PC-3 (cell line): ENCODE data around the gene MT3. TPM values are rescaled to one million over a fixed set of nuclear protein-coding genes. Genes with fewer than 3 reads are reported as not detected.
A peak's percentile ranks its signal among the peaks of the same experiment; 100 is the strongest.

Source experiments
- ATAC-seq: fragments of 200-7000 bp; cut with Tn5 transposase; 2 replicates; pipeline ENCODE4 v1.9.1; 2020; ENCODE audit warnings: mild to moderate bottlenecking, moderate library complexity
- Bru-seq: library from RNA; stranded (reverse); fragments of 400-500 nt; gene quantifications from one replicate; lab custom pipeline; 2021; lab: Mats Ljungman, UMichigan
- BruChase-seq, 2 experiments: library from RNA; stranded (reverse); fragments of 400-500 nt; gene quantifications; one replicate each; lab custom pipeline; 2021; lab: Mats Ljungman, UMichigan
- BruUV-seq: library from RNA; stranded (reverse); fragments of 400-500 nt; replicated peaks from 2 replicates; lab custom pipeline; 2021; lab: Mats Ljungman, UMichigan
- CTCF ChIA-PET: fragments of 300-600 bp; sonication (Branson Sonifier 250); formaldehyde crosslinking; loops from one replicate; lab custom pipeline; 2022; ENCODE audit warnings: antibody characterized with exemption; lab: Charles Lee
- POLR2A ChIA-PET: fragments of 300-600 bp; sonication (Branson Sonifier 250); formaldehyde crosslinking; loops from one replicate; lab custom pipeline; 2022; ENCODE audit warnings: antibody characterized with exemption; ENCODE audit not compliant: unreplicated experiment; lab: Charles Lee
- DNase-seq: peaks from one replicate; pipeline ENCODE4 v3.0.0-alpha.2; 2015
- H2AFZ ChIP-seq: fragments of 300-600 bp; sonication (generic); 2 replicates; pipeline ENCODE4 v1.6.0; 2016; ENCODE audit warnings: antibody characterized with exemption, low read length
- H3F3A ChIP-seq: fragments of 300-600 bp; sonication (generic); one replicate; pipeline ENCODE4 v1.6.0; 2017; ENCODE audit warnings: antibody characterized with exemption, low read length, control low read depth, mild to moderate bottlenecking; ENCODE audit not compliant: unreplicated experiment
- H3K27ac ChIP-seq: fragments of 300-600 bp; sonication (generic); 2 replicates; pipeline ENCODE4 v1.5.1; 2016; ENCODE audit warnings: mild to moderate bottlenecking, low read length
- H3K27me3 ChIP-seq: fragments of 300-600 bp; sonication (generic); 2 replicates; pipeline ENCODE4 v1.6.1; 2016; ENCODE audit warnings: low read length, mixed read lengths
- H3K36me3 ChIP-seq: fragments of 300-600 bp; sonication (generic); 2 replicates; pipeline ENCODE4 v1.6.1; 2016; ENCODE audit warnings: low read depth, mixed run types, low read length, mixed read lengths
- H3K4me1 ChIP-seq: fragments of 300-600 bp; sonication (generic); 2 replicates; pipeline ENCODE4 v1.5.1; 2016; ENCODE audit warnings: low read length; ENCODE audit not compliant: insufficient read depth
- H3K4me2 ChIP-seq: fragments of 300-600 bp; sonication (generic); 2 replicates; pipeline ENCODE4 v1.6.0; 2016; ENCODE audit warnings: low read length
- H3K4me3 ChIP-seq: fragments of 300-600 bp; sonication (generic); 2 replicates; pipeline ENCODE4 v1.5.1; 2016; ENCODE audit warnings: mild to moderate bottlenecking, low read length, mixed read lengths
- H3K79me2 ChIP-seq: fragments of 300-600 bp; sonication (generic); 2 replicates; pipeline ENCODE4 v1.6.1; 2017; ENCODE audit warnings: low read length, mixed read lengths
- H3K9ac ChIP-seq: fragments of 300-600 bp; sonication (generic); 2 replicates; pipeline ENCODE4 v1.6.0; 2016; ENCODE audit warnings: mild to moderate bottlenecking, low read length
- H3K9me2 ChIP-seq: fragments of 300-600 bp; sonication (generic); replicated peaks from 2 replicates; pipeline ENCODE4 v1.6.1; 2016; ENCODE audit warnings: mixed run types, low read length, mixed read lengths
- H3K9me3 ChIP-seq: fragments of 300-600 bp; sonication (generic); 2 replicates; pipeline ENCODE4 v1.6.1; 2016; ENCODE audit warnings: low read length, mixed read lengths
- H4K20me1 ChIP-seq: fragments of 300-600 bp; sonication (generic); 2 replicates; pipeline ENCODE4 v1.6.1; 2016; ENCODE audit warnings: low read length, mixed read lengths
- EZH2 ChIP-seq: fragments of 300-600 bp; sonication (generic); IDR thresholded peaks from one replicate; pipeline ENCODE4 v1.6.1; 2017; ENCODE audit warnings: antibody characterized with exemption, mild to moderate bottlenecking, low read length; ENCODE audit not compliant: unreplicated experiment
- EZH2phosphoT487 ChIP-seq: fragments of 300-600 bp; sonication (generic); IDR thresholded peaks from 2 replicates; pipeline ENCODE4 v1.6.1; 2018; ENCODE audit warnings: mild to moderate bottlenecking, antibody characterized with exemption, low read length, borderline replicate concordance
- intact Hi-C: fragments of 100-400 bp; cut with micrococcal nuclease; formaldehyde crosslinking; loops from 2 replicates; pipeline ENCODE4 v1.9.0; 2023
- long read RNA-seq: library from polyadenylated mRNA; unstranded; transcript quantifications from one replicate; pipeline ENCODE4 v2.0.0, GENCODE V29; 2021; ENCODE audit not compliant: unreplicated experiment
- total RNA-seq: library from RNA; depleted of rRNA; stranded (reverse); fragments of >200 nt; gene quantifications from 2 replicates; pipeline ENCODE4 v1.2.3, GENCODE V29; 2014; rRNA removed
- TF ChIP-seq, protein P1 (sequence below): fragments of 300-600 bp; sonication (generic); conservative IDR thresholded peaks from 2 replicates; pipeline ENCODE4 v1.5.1; 2017; ENCODE audit warnings: antibody characterized with exemption, low read depth, mild to moderate bottlenecking, low read length

Gene MT3
- total RNA-seq (not detected in 2 replicates), Bru-seq, nascent RNA (not detected), BruChase-seq, experiment 1, labeled RNA remaining after a 6-hour chase (not detected), BruChase-seq, experiment 2, labeled RNA remaining after a 2-hour chase (not detected)
- long read RNA-seq, result 0 reads

DNA sequence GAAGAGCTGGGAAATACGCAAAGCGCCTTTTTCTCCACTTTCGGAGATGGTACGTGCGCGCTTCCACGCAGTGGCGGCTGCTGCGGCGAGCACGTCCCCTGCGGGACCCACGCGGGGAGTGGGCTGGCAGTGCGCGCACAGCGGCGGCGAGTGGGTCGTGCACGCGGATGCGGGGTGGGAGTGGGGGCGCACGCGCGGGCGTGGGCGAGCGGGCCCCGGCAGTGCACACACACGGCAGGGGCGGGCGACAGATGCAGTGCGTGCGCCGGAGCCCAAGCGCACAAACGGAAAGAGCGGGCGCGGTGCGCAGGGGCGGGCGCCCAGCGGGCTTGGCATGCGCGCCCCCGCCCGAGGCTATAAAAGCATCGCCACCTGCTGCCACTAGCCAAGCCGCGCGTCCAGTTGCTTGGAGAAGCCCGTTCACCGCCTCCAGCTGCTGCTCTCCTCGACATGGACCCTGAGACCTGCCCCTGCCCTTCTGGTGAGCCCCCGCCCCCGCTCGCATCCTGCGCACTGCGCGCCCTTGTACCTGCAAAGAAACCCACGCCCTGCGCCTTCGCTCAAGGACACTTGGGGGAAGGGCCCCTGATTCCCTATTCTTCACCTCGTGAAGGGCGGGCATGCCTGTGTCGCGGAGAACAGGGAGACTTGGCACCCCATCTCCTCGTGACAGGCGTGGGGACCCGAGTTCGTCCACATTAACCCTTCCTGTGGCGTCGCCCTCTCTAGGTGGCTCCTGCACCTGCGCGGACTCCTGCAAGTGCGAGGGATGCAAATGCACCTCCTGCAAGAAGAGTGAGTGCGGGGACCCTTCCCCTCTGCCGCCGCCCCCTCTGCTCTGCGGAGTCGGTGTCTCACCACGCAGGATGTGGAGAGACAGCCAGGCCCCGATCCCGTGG, at the start of gene MT3:
Gene MT3, plus strand, starts transcription at position 388 of the 899 bp plus-strand sequence. Its CDS starts 63 bp downstream, at position 451.
- no TSS peak for BruUV-seq
- CTCF ChIA-PET, result no interaction called here
- TF ChIP-seq, protein P1, sequence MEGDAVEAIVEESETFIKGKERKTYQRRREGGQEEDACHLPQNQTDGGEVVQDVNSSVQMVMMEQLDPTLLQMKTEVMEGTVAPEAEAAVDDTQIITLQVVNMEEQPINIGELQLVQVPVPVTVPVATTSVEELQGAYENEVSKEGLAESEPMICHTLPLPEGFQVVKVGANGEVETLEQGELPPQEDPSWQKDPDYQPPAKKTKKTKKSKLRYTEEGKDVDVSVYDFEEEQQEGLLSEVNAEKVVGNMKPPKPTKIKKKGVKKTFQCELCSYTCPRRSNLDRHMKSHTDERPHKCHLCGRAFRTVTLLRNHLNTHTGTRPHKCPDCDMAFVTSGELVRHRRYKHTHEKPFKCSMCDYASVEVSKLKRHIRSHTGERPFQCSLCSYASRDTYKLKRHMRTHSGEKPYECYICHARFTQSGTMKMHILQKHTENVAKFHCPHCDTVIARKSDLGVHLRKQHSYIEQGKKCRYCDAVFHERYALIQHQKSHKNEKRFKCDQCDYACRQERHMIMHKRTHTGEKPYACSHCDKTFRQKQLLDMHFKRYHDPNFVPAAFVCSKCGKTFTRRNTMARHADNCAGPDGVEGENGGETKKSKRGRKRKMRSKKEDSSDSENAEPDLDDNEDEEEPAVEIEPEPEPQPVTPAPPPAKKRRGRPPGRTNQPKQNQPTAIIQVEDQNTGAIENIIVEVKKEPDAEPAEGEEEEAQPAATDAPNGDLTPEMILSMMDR, result no peak
- TF ChIP-seq EZH2phosphoT487 (0 out of 2 replicates have a peak, but pooled peaks have one; percentile 50), EZH2 (no peak)

DNA sequence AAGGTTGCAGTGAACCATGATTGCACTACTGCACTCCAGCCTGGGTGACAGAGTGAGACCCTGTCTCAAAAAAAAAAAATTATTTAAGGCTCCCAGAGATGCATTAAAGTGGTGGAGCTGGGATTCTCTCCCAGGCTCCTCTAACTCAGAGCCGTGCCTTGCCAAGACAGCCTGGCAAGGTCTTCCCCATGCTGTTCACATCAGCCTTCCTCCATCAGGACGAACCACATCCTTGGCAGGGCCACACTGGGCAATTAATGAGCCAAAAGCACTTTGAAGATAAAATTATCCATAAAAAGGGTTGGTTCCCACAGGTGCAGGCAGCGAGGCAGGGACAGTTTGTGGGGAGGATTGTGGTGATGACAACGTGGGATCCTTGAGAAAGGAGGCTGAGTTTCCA, 49.7 kb upstream of the MT3 start:
- ChIA-PET CTCF (no interaction called here), POLR2A (no interaction called here)
- no peak overlapping the region for H3K4me3 ChIP-seq
- H3K27ac ChIP-seq, result no peak overlapping the region
- H3K4me2 ChIP-seq, result no peak overlapping the region
- no peaks in the 10 kb centered on the region for H3K9me2 ChIP-seq
- H2AFZ ChIP-seq, result no peak overlapping the region
- no peaks in the 10 kb centered on the region for H3K4me1 ChIP-seq
- no peaks in the 10 kb centered on the region for H3F3A ChIP-seq
- no peaks in the 10 kb centered on the region for H4K20me1 ChIP-seq
- BruUV-seq, result no TSS peak
- H3K79me2 ChIP-seq, result no peaks in the 10 kb centered on the region
- TF ChIP-seq EZH2phosphoT487, result no peak
- TF ChIP-seq, protein P1, result no peak
- TF ChIP-seq EZH2, result no peak
- H3K36me3 ChIP-seq, result no peaks in the 10 kb centered on the region
- no peak overlapping the region for H3K9ac ChIP-seq
- ATAC-seq, result no peak
- intact Hi-C loops, result no loop called here
- no peak for DNase-seq
- H3K27me3 ChIP-seq, result no peaks in the 10 kb centered on the region
- no peaks in the 10 kb centered on the region for H3K9me3 ChIP-seq

More for the DNA sequence above, at the start of gene MT3:
- no peaks in the 10 kb centered on the region for H3K36me3 ChIP-seq
- H2AFZ ChIP-seq, result no peak within 1 kb of the TSS
- no peak within 1 kb of the TSS for H3K9ac ChIP-seq
- H3K27ac ChIP-seq, result no peak within 1 kb of the TSS
- no peaks in the 10 kb centered on the region for H3K79me2 ChIP-seq
- peak; percentile 19 for DNase-seq
- H3K27me3 ChIP-seq, result 0 out of 2 replicates have a peak, but pooled peaks cover 5% of the 10 kb centered on the region
- H3K4me3 ChIP-seq, result peak within 1 kb of the TSS; percentile 49
- H4K20me1 ChIP-seq, result no peaks in the 10 kb centered on the region
- H3K4me2 ChIP-seq, result peak within 1 kb of the TSS; percentile 76
- intact Hi-C loops, result no loop called here
- POLR2A ChIA-PET, result no interaction called here
- no peaks in the 10 kb centered on the region for H3K9me3 ChIP-seq
- H3K9me2 ChIP-seq, result no peaks in the 10 kb centered on the region
- H3K4me1 ChIP-seq, result no peaks in the 10 kb centered on the region
- no peaks in the 10 kb centered on the region for H3F3A ChIP-seq
- ATAC-seq, result peak; percentile 33

DNA sequence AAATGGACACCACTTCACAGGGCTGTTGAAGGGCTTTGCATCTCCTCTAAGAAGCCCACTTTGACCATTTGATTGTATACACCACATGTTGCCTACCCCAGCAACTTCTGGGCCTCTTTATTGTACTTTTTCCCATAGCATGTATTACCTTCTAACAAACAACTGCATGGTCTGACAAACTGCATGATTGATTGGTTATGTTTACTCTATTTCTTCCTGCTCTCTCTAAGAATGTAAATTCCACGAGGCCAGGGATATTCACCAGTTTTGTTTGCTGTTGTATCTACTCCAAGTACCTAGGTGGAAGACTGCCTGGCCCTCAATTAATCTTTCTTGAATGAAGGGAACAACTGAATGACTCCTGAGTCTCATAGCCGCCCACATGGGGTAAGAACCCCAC, 47.3 kb upstream of the MT3 start:
- Histone ChIP-seq H3K36me3 (no peaks in the 10 kb centered on the region), H3K9me2 (no peaks in the 10 kb centered on the region), H3K27ac (no peak overlapping the region), H3K79me2 (no peaks in the 10 kb centered on the region), H3F3A (no peaks in the 10 kb centered on the region), H3K9ac (no peak overlapping the region), H2AFZ (no peak overlapping the region), H3K4me1 (no peaks in the 10 kb centered on the region), H3K27me3 (no peaks in the 10 kb centered on the region), H4K20me1 (no peaks in the 10 kb centered on the region), H3K4me2 (no peak overlapping the region), H3K4me3 (no peak overlapping the region), H3K9me3 (no peaks in the 10 kb centered on the region)
- TF ChIP-seq EZH2phosphoT487, result no peak
- intact Hi-C loops, result no loop called here
- ChIA-PET POLR2A (no interaction called here), CTCF (no interaction called here)
- DNase-seq (no peak), ATAC-seq (no peak)
- BruUV-seq, result no TSS peak
